Frontal cortex (tissue), 4 donors: ENCODE results near the gene OR52D1. TPM values are rescaled to one million over a fixed set of nuclear protein-coding genes. Genes with fewer than 3 reads are reported as not detected.

ENCODE experiments used
- DNase-seq, 2 donors: peaks; one replicate each; pipeline ENCODE4 v3.0.0; 2012; ENCODE audit warnings: low spot score in 2 of 2
- FAIRE-seq: peaks from 2 replicates; lab custom pipeline; 2012; peaks lifted over from hg19 to GRCh38; lab: Jason Lieb, UNC
- total RNA-seq: library from RNA; depleted of rRNA; stranded (reverse); fragments of >200 nt; gene quantifications from one replicate; pipeline ENCODE4 v1.2.3, GENCODE V29; 2014
- donor health status: control.
- donor health status: control.
- donor health status: control.

Gene OR52D1
- not detected for total RNA-seq

DNA sequence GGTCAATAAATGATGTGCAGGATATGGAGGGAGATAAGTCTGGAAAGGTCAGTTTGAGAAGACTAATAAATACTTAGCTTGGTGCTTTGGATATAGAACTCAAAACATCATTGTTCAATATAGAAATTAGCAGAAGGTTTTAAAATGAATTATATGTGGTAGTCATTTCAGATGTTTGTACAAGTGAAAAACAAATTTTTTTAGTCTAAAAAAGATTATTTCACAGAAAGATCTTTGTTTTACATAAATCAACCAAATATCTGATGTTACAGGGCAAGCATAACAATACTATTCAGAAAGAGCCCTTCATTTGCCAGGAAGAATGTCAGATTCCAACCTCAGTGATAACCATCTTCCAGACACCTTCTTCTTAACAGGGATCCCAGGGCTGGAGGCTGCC lies at the start of gene OR52D1:
OR52D1 (plus strand) TSS at position 301 of the 400 bp plus-strand sequence; CDS start at position 323, 22 bp downstream.
- no peak for FAIRE-seq
- no peak for DNase-seq

- no peak for DNase-seq
- no peak for FAIRE-seq
Measured at GRCh38 chr11:5441414-5441813, 47.1 kb upstream of the OR52D1 start, which contains the start of gene OR51I1. Gene OR51I1, minus strand, starts transcription at chr11:5441514. Its CDS starts 0 bp downstream, at chr11:5441514.

GRCh38 chr11:5443835-5444393 lies 44.6 kb upstream of the OR52D1 start:
- FAIRE-seq (no peak), DNase-seq (no peak)

DNA sequence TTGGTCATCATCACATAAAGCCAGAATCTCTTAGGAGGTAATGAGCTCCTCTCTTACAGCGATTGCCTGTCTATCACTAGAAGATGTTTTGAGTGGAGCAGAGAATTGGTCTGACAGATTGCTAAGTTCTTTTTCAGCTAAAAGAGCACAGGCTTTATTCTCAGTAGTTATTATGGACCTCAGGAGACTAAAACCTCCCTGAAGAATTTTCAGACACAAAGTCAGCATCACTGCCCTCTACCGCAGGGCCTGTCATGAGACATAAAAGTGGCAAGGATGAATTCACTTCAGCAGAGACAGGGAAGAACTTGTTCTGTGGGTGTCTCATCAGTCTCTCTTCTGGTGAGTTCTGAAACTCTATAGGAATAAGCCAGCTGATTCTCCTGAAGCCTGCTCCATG lies 39.5 kb upstream of the OR52D1 start, which contains the start of gene OR51I2:
OR51I2 (plus strand) TSS at position 301 of the 400 bp plus-strand sequence. CDS start 4,166 bp downstream, outside the sequence.
- no peak for FAIRE-seq
- DNase-seq: no peak

- no peak for DNase-seq
- FAIRE-seq: no peak
Measured at GRCh38 chr11:5449432-5449831, 39.1 kb upstream of the OR52D1 start.

GRCh38 chr11:5460983-5461621 lies 27.4 kb upstream of the OR52D1 start:
- no peak for DNase-seq
- FAIRE-seq: no peak

GRCh38 chr11:5467527-5467926 lies 21.0 kb upstream of the OR52D1 start:
- DNase-seq (no peak), FAIRE-seq (no peak)

GRCh38 chr11:5473921-5474320 lies 14.6 kb upstream of the OR52D1 start:
- DNase-seq (no peak), FAIRE-seq (no peak)

DNA sequence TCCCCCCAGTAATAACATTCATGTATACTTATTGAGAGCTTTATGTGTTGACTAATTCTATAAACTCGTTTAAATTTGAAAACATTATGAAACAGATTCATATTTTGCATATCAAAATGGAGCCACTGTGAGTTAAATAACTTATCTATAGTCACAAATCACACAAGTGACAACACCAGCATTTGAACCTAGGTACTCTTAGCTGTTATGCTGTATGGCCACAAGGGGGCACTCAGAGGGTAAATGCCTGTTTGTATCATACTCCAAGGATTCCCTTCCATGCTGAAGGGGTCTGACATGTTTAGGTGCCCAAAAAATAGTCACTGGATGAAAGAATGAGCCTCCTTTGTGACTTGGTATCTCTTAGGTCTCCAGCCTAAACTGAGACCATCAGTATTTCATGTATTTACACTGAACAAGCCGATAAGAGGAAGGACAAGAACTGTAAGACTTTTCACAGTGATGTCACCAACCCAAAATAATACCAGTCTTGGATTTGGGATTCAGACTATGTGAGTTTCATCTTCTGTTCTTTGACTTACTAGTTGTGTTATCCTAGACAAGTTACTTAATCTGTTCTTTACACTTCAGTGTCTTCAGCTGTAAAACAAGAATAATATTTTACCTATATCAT lies 12.2 kb upstream of the OR52D1 start:
- DNase-seq (peak; percentile 31 to 39), FAIRE-seq (no peak)

GRCh38 chr11:5486003-5486402 lies 2.5 kb upstream of the OR52D1 start:
- DNase-seq (no peak), FAIRE-seq (no peak)

DNA sequence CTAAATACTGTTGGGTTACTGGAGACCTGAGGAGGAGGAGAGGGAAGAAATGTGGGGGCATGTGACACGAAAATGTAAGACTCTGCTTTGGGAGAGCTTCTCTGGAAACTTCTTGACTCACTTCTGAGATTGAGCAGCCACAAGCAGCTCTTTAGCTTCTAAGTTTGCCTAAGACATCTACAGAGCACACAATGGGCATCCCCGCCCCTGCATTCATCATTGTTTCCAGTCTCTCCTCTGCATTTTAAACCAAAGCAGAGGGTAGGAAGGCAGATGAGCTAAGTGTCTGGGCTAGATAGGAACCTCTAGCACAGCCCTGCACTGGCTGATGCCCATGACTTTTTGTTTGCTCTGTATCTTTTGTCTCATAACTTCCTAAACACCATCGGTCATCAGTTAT lies 2.1 kb upstream of the OR52D1 start:
- DNase-seq: no peak
- no peak for FAIRE-seq

DNA sequence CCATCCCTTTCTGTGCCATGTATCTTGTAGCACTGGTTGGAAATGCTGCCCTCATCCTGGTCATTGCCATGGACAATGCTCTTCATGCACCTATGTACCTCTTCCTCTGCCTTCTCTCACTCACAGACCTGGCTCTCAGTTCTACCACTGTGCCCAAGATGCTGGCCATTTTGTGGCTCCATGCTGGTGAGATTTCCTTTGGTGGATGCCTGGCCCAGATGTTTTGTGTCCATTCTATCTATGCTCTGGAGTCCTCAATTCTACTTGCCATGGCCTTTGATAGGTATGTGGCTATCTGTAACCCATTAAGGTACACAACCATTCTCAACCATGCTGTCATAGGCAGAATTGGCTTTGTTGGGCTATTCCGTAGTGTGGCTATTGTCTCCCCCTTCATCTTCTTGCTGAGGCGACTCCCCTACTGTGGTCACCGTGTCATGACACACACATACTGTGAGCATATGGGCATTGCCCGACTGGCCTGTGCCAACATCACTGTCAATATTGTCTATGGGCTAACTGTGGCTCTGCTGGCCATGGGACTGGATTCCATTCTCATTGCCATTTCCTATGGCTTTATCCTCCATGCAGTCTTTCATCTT lies 414 bp downstream of the OR52D1 start:
- no peak for FAIRE-seq
- DNase-seq: no peak

DNA sequence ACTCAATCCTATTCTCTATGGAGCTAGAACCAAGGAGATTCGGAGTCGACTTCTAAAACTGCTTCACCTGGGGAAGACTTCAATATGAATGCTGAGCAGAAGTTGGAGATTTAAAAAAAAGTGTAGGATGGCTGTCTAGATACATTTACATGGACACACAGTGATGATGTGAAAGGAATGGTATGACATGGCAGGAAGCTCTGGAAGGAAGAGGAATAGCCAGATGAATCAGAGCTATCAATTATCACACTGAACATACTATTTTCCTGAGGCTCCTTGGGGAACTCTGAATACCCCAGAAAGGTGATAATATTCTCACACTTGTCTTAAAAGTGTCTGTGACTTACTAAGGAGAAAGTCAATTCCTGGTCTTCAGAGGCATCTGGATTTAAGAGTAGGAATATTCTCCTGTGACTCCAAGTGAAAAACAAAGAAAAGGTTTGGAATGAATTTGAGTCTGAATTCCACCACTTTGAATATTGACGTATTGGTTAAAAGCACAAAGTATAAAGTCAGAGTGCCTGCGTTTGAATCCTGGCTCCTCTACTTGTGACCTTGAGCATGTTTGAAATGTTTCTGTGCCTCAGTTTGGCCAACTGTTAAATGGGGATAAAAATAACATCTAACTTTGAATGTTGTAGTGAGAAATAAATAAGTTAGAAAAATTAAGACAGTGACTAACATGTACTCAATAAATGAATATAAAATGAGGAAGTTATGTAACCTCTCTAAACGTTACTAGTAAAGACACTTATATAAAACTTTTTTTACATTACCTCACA lies 1.3 kb downstream of the OR52D1 start:
- FAIRE-seq (no peak), DNase-seq (no peak)

DNA sequence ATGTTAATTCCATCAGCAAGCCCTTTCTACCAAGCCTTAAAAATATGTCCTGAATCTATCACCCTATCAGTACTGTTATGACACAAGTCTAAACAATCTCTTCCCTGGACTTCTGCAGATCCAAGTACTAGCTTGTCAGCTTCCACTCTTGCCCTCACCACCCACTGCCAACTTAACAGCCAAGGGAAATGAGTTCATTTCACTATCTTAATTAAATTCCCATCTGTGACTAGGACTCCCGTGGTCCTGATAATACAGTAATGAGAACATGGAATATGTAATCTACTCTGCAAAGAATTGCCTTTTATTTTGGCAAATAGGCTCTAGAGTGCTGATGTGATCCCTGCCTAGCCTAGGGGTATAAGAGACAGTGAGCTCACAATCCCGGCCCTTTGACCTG lies 11.2 kb downstream of the OR52D1 start:
- FAIRE-seq (no peak), DNase-seq (no peak)

- DNase-seq: no peak
- FAIRE-seq: no peak
Measured at GRCh38 chr11:5500393-5500801, 11.9 kb downstream of the OR52D1 start.

GRCh38 chr11:5504403-5504921 lies 16.0 kb downstream of the OR52D1 start:
- FAIRE-seq: no peak
- DNase-seq: no peak

GRCh38 chr11:5505363-5506048 lies 17.0 kb downstream of the OR52D1 start:
- DNase-seq (no peak), FAIRE-seq (no peak)

DNA sequence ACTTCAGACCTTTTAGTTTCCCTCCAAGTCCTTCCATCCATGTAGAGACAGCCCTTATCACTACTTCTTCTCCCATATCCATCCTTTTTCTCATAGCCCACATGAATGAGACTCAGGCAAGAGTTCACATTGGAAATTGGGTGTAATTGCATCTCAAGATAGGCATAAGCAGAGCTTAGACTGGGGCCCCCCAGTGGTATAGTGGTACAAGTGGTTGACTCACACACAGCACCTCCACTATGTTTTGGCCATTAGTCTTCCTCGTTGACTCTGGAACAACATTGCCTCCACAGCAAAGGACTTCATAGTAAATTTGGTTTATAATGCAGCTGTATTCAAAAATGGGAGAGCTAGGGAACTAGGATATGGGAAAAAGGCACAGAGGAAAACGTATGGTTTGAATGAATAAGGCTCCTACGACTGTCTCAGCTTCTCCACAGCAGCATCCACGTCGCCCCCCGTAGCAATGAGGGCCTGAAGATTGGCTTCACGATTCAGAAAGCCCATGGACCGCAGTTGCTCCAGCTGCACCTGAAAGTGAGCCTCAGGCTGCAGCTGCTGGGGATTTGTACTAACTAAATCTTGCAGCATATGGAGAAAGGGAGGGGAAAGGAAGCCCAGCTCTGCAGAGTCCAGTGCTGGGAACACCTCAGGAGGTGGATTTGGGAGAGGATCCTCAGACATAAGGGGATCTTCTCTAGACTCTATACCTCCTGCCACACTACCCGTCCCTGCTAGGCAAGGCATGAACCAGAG lies 18.9 kb downstream of the OR52D1 start:
- DNase-seq (no peak), FAIRE-seq (no peak)

DNA sequence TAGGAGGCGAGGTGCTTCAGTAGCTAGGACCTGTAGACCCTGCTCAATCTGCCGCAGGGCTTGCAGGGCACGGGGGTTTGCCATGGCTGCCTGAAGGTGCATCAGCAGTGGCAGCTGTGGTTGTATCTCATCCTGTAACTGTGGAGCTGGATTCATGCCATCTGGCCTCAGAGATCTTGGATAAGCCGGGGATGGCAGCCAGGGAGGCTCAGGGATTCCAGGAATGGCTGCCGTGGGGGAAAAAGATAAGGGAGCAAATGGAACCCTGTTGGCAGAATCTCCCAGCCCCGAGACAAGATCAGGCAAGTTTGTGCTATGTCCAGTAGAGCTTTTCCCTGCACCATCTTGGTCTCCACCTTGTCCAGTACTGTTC lies 19.4 kb downstream of the OR52D1 start:
- FAIRE-seq: no peak
- DNase-seq: no peak
